IPS-11a (cell line): ENCODE data around the gene SNX14.

ENCODE experiments used
- H3K4me3 ChIP-seq: one replicate; pipeline ENCODE4 v1.5.1; 2013; ENCODE audit warnings: low read depth, low read length, control low read depth

SNX14 gene

GRCh38 chr6:85465762-85466161, 127.9 kb downstream of the SNX14 start:
- no peak overlapping the region for H3K4me3 ChIP-seq

- H3K4me3 ChIP-seq, result no peak overlapping the region
Observed at GRCh38 chr6:85464722-85465150, 128.9 kb downstream of the SNX14 start.

- H3K4me3 ChIP-seq, result no peak overlapping the region
Observed at GRCh38 chr6:85464260-85464644, 129.4 kb downstream of the SNX14 start.

GRCh38 chr6:85463621-85464259, 129.9 kb downstream of the SNX14 start:
- H3K4me3 ChIP-seq, result no peak overlapping the region

GRCh38 chr6:85462673-85463072, 131.0 kb downstream of the SNX14 start:
- no peak overlapping the region for H3K4me3 ChIP-seq

- no peak overlapping the region for H3K4me3 ChIP-seq
Observed at GRCh38 chr6:85461798-85462170, 131.9 kb downstream of the SNX14 start.

- H3K4me3 ChIP-seq, result no peak overlapping the region
Observed at GRCh38 chr6:85460921-85461797, 132.5 kb downstream of the SNX14 start.

GRCh38 chr6:85460154-85460920, 133.3 kb downstream of the SNX14 start:
- no peak overlapping the region for H3K4me3 ChIP-seq

- no peak overlapping the region for H3K4me3 ChIP-seq
Observed at GRCh38 chr6:85459224-85459901, 134.3 kb downstream of the SNX14 start.

GRCh38 chr6:85458782-85459181, 134.9 kb downstream of the SNX14 start:
- no peak overlapping the region for H3K4me3 ChIP-seq

GRCh38 chr6:85458184-85458583, 135.5 kb downstream of the SNX14 start:
- no peak overlapping the region for H3K4me3 ChIP-seq

GRCh38 chr6:85456782-85457181, 136.9 kb downstream of the SNX14 start:
- H3K4me3 ChIP-seq, result no peak overlapping the region
